Esophagus muscularis mucosa (tissue), 4 donors: ENCODE measurements around the gene PARP1. TPM values are rescaled to one million over a fixed set of nuclear protein-coding genes. Genes with fewer than 3 reads are reported as not detected.

Source experiments
- DNase-seq: peaks from one replicate; pipeline ENCODE4 v3.0.0-alpha.2; 2017; ENCODE audit errors: extremely low spot score
- H3K27ac ChIP-seq, 4 donors: fragments of 200-600 bp; sonication (generic); replicated peaks in 1 of 4; 1 replicate in 3 of 4; 2 replicates in 1 of 4; pipeline ENCODE4 v1.5.1; 2016 to 2019; ENCODE audit warnings: mild to moderate bottlenecking in 1 of 4
- H3K27me3 ChIP-seq, 4 donors: fragments of 200-600 bp; sonication (generic); one replicate each; pipeline versions ENCODE4 v1.5.1 to v1.6.0; 2016 to 2019
- H3K36me3 ChIP-seq, 4 donors: fragments of 200-600 bp; sonication (generic); one replicate each; pipeline ENCODE4 v1.5.1; 2016 to 2019
- H3K4me1 ChIP-seq, 4 donors: fragments of 200-600 bp; sonication (generic); one replicate each; pipeline ENCODE4 v1.5.1; 2016 to 2019
- H3K4me3 ChIP-seq, 4 donors: fragments of 200-600 bp; sonication (generic); 1 replicate in 2 of 4; 2 replicates in 2 of 4; pipeline ENCODE4 v1.5.1; 2016 to 2019; ENCODE audit warnings: mild to moderate bottlenecking in 4 of 4, moderate library complexity in 1 of 4
- H3K9me3 ChIP-seq, 4 donors: fragments of 200-600 bp; sonication (generic); 1 replicate in 3 of 4; 2 replicates in 1 of 4; pipeline ENCODE4 v1.5.1; 2016 to 2019
- EP300 ChIP-seq: sonication (generic); formaldehyde crosslinking; IDR thresholded peaks from one replicate; pipeline ENCODE4 v1.6.1; 2017; ENCODE audit warnings: antibody characterized with exemption
- POLR2A ChIP-seq: fragments of 450-650 bp; IDR thresholded peaks from one replicate; pipeline ENCODE4 v1.6.1; 2017; ENCODE audit warnings: antibody characterized with exemption, moderate library complexity, mild to moderate bottlenecking, low read depth
- POLR2AphosphoS5 ChIP-seq, 2 donors: sonication (generic); formaldehyde crosslinking; IDR thresholded peaks; one replicate each; pipeline ENCODE4 v1.6.1; 2017; ENCODE audit warnings: antibody characterized with exemption in 2 of 2
- WGBS: methylation state at CpG from one replicate; pipeline ENCODE4 v1.1.5; 2018; 5-methylcytosine and 5-hydroxymethylcytosine counted together
- intact Hi-C: fragments of 100-400 bp; cut with DNase I; formaldehyde crosslinking; loops from one replicate; pipeline ENCODE4 v1.15.1; 2023
- total RNA-seq, 4 donors: library from RNA; depleted of rRNA; stranded (reverse); fragments of >200 nt; gene quantifications; one replicate each; pipeline versions ENCODE4 v1.1.0 to v1.2.1, GENCODE V29; 2016
- TF ChIP-seq, protein P1 (sequence below), 3 experiments: fragments of 200-600 bp in 2 of 3; fragments of 450-650 bp in 1 of 3; sonication (generic) in 2 of 3; IDR thresholded peaks; one replicate each; pipeline ENCODE4 v1.5.1; 2017 to 2019; ENCODE audit warnings: antibody characterized with exemption in 3 of 3, mild to moderate bottlenecking in 2 of 3, moderate library complexity in 1 of 3

The PARP1 gene
- total RNA-seq, 4 donors from 2014 or later, result 103 to 136 (median 108) TPM

- no peak overlapping the region for H3K4me3 ChIP-seq
- intact Hi-C loops, result no loop called here
- 82% methylated on average over 6 of the region's 6 CpGs for WGBS
- H3K27ac ChIP-seq, result no peak overlapping the region
- DNase-seq, result no peak
- no peaks in the 10 kb centered on the region for H3K9me3 ChIP-seq
- H3K36me3 ChIP-seq, result no peaks in the 10 kb centered on the region
- TF ChIP-seq POLR2AphosphoS5 (IDR thresholded peaks at IDR 0.05) (no peak), POLR2A (no peak), EP300 (no peak)
- TF ChIP-seq, protein P1, sequence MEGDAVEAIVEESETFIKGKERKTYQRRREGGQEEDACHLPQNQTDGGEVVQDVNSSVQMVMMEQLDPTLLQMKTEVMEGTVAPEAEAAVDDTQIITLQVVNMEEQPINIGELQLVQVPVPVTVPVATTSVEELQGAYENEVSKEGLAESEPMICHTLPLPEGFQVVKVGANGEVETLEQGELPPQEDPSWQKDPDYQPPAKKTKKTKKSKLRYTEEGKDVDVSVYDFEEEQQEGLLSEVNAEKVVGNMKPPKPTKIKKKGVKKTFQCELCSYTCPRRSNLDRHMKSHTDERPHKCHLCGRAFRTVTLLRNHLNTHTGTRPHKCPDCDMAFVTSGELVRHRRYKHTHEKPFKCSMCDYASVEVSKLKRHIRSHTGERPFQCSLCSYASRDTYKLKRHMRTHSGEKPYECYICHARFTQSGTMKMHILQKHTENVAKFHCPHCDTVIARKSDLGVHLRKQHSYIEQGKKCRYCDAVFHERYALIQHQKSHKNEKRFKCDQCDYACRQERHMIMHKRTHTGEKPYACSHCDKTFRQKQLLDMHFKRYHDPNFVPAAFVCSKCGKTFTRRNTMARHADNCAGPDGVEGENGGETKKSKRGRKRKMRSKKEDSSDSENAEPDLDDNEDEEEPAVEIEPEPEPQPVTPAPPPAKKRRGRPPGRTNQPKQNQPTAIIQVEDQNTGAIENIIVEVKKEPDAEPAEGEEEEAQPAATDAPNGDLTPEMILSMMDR (IDR thresholded peaks at IDR 0.05), result no peak
- no peaks in the 10 kb centered on the region for H3K27me3 ChIP-seq
- no peaks in the 10 kb centered on the region for H3K4me1 ChIP-seq
Observed at GRCh38 chr1:226417350-226417749, 9.5 kb upstream of the PARP1 start.

DNA sequence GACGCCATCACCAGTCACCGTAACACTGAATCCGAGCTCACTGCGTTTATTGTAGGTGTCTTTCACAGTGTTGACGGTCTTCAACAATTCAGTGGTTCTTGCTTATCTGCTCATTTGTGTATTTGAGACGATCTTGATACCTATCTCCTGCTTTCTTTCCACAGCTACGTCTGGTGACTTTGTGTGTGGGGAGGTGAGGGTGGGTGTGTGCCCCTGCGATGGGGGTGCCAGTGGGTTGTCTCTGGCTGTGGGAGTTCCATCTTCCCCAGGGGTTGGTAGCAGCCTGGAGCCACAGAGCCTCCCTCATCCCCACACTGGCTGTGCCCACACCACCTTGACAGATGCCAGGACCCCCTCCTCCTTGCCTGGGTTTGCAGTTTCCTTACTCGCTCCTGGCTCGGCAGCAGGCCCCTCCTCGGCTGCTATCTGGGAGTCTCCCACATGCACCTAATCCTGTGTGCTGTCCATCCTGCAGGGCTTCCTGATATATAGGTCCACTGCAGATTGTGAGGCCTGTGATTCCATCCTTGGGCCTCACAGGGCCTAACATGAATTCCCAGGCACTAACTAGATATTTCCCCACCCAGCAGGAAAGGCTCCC, 6.3 kb upstream of the PARP1 start:
- TF ChIP-seq POLR2A (no peak), POLR2AphosphoS5 (IDR thresholded peaks at IDR 0.05) (no peak), EP300 (no peak)
- TF ChIP-seq, protein P1 (IDR thresholded peaks at IDR 0.05), result no peak
- no peak overlapping the region for H3K27ac ChIP-seq
- no peak for DNase-seq
- no peaks in the 10 kb centered on the region for H3K4me1 ChIP-seq
- no peaks in the 10 kb centered on the region for H3K36me3 ChIP-seq
- no peak overlapping the region for H3K4me3 ChIP-seq
- intact Hi-C loops, result no loop called here
- H3K9me3 ChIP-seq, result no peaks in the 10 kb centered on the region
- no peaks in the 10 kb centered on the region for H3K27me3 ChIP-seq
- WGBS, result 72% methylated on average over 11 of the region's 11 CpGs

GRCh38 chr1:226411619-226412018, 3.7 kb upstream of the PARP1 start:
- Histone ChIP-seq H3K9me3 (no peaks in the 10 kb centered on the region), H3K4me1 (peaks cover 4 to 11% (median 7%) of the 10 kb centered on the region in 4 donors), H3K27me3 (no peaks in the 10 kb centered on the region), H3K36me3 (no peaks in the 10 kb centered on the region), H3K27ac (peak overlapping the region in 1 of 4 donors; percentile 30), H3K4me3 (no peak overlapping the region)
- DNase-seq, result no peak
- intact Hi-C loops, result no loop called here
- TF ChIP-seq, protein P1 (IDR thresholded peaks at IDR 0.05), result no peak
- peak in 1 of 2 donors; percentile 9 for TF ChIP-seq POLR2AphosphoS5 (IDR thresholded peaks at IDR 0.05)
- no peak for TF ChIP-seq EP300
- 65% methylated on average over 5 of the region's 5 CpGs for WGBS

- TF ChIP-seq POLR2AphosphoS5 (IDR thresholded peaks at IDR 0.05) (no peak), EP300 (no peak), POLR2A (no peak)
- TF ChIP-seq, protein P1 (IDR thresholded peaks at IDR 0.05), result no peak
- WGBS, result 93% methylated on average over 2 of the region's 2 CpGs
- Histone ChIP-seq H3K9me3 (no peaks in the 10 kb centered on the region), H3K27me3 (no peaks in the 10 kb centered on the region), H3K27ac (no peak overlapping the region), H3K4me3 (no peak overlapping the region), H3K4me1 (peaks cover 11 to 17% (median 14%) of the 10 kb centered on the region in 4 donors), H3K36me3 (no peaks in the 10 kb centered on the region)
- intact Hi-C loops, result no loop called here
- DNase-seq, result no peak
Observed at GRCh38 chr1:226410958-226411357, 3.1 kb upstream of the PARP1 start.

DNA sequence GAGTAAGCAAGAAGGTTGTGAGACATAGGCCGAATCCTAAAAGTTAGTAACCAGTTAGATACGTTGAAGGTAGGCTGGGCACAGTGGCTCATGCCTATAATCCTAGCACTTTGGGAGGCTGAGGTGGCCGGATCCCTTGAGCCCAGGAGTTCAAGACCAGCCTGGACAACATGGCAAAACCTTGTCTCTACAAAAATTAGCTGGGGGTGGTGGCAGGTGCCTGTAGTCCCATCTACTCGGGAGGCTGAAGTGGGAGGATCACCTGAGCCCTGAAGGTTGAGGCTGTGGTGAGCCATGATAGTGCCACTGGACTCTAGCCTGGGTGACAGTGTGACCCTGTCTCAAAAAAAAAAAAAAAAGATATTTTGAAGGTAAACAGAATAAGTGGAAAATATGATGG, 1.5 kb upstream of the PARP1 start:
- no peaks in the 10 kb centered on the region for H3K27me3 ChIP-seq
- H3K36me3 ChIP-seq, result no peaks in the 10 kb centered on the region
- intact Hi-C loops, result no loop called here
- no peak overlapping the region for H3K4me3 ChIP-seq
- no peak for DNase-seq
- WGBS, result 91% methylated on average over 4 of the region's 4 CpGs
- H3K9me3 ChIP-seq, result no peaks in the 10 kb centered on the region
- H3K4me1 ChIP-seq, result peaks cover 26 to 33% (median 30%) of the 10 kb centered on the region in 4 donors
- no peak overlapping the region for H3K27ac ChIP-seq
- TF ChIP-seq POLR2A, result no peak
- TF ChIP-seq POLR2AphosphoS5 (IDR thresholded peaks at IDR 0.05), result no peak
- TF ChIP-seq, protein P1 (IDR thresholded peaks at IDR 0.05), result no peak
- TF ChIP-seq EP300, result no peak
